GM21447 (cell line): Measurements from ENCODE around the gene EEF1A1.
A peak's percentile ranks its signal among the peaks of the same experiment; 100 is the strongest.
"Not testable (repeated sequence)": the region's sequence is repeated elsewhere in the genome, so short reads cannot be mapped to it uniquely, and the experiment has no call there.

Experiments
- ATAC-seq: cut with Tn5 transposase; IDR thresholded peaks from one replicate; pipeline ENCODE4 v1.9.1; 2021; ENCODE audit not compliant: unreplicated experiment

EEF1A1 gene

GRCh38 chr6:73538116-73538779, 17.4 kb upstream of the EEF1A1 start:
- no peak for ATAC-seq

GRCh38 chr6:73537677-73538076, 16.8 kb upstream of the EEF1A1 start:
- ATAC-seq = no peak

GRCh38 chr6:73534628-73535027, 13.8 kb upstream of the EEF1A1 start:
- ATAC-seq = no peak

- no peak for ATAC-seq
Observed at GRCh38 chr6:73532293-73532692, 11.5 kb upstream of the EEF1A1 start.

GRCh38 chr6:73528897-73529296, 8.1 kb upstream of the EEF1A1 start:
- no peak for ATAC-seq

DNA sequence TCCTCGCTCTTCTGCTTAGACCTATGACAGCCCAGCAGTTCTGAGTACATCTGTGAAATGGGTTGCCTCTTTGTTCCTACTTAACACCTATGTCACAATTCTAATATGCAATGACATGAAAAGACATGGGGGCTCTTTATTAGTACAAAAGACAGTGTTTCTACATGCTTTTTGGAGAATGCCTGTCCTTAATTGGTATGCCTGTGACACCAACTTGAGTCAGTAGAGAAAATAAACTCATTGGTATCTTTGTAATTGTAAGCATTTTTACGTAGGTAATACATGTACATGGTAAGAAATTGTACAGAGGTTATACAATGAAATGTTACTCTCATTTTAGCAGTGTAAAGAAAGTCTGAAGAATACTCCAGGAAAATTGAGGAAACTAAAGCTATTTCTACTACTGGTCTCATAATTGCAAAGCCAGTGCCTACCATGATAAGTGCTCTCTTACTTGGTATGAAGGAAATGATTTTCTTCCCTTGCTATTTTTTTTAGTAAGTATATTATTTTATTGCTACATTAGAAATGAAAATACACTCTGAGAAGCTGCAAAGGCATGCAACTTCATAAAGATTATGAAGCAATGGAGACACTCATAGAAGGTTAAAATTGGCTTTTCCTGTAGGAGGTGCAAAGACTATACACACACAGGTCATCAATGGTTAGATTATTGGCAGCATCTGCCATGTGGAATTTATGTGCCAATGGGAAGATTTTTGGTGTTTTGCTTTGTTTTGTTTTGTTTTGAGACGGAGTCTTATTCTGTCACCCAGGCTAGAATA, 4.9 kb upstream of the EEF1A1 start:
- ATAC-seq = no peak

GRCh38 chr6:73523434-73524123, 2.7 kb upstream of the EEF1A1 start:
- peak; percentile 44 for ATAC-seq

DNA sequence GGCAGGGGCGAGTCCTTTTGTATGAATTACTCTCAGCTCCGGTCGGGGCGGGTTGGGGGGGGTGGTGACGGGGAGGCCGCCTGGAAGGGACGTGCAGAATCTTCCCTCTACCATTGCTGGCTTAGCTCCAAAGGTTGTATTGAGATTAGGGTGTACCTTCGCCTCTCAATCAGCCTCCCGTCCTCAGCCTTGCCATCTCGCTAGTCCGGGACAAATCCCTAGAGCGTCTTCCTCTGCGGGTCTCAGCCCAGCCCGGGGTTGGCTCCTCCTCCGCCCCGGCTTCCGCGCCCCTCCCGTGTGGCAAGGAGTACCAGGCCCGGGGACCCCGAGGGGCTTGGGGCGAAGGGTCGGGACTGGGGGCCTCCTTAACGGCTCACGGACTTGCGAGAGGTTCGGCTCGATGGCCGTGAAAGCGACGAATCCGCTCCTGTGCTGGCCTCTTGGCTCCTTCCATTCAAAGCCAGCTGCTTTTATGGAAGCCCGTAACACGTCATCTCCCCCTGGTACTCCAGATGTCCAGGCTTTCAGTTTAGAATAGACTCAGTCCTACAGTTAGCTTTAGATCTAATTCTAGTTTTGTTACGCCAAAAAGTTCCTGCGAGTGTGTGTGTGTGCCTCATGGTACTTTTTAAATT, 636 bp upstream of the EEF1A1 start:
- ATAC-seq = peak; percentile 33

DNA sequence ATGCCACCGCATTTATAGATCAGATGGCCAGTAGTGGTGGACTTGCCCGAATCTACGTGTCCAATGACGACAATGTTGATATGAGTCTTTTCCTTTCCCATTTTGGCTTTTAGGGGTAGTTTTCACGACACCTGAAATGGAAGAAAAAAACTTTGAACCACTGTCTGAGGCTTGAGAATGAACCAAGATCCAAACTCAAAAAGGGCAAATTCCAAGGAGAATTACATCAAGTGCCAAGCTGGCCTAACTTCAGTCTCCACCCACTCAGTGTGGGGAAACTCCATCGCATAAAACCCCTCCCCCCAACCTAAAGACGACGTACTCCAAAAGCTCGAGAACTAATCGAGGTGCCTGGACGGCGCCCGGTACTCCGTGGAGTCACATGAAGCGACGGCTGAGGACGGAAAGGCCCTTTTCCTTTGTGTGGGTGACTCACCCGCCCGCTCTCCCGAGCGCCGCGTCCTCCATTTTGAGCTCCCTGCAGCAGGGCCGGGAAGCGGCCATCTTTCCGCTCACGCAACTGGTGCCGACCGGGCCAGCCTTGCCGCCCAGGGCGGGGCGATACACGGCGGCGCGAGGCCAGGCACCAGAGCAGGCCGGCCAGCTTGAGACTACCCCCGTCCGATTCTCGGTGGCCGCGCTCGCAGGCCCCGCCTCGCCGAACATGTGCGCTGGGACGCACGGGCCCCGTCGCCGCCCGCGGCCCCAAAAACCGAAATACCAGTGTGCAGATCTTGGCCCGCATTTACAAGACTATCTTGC, 725 bp downstream of the EEF1A1 start:
- ATAC-seq = no peak

DNA sequence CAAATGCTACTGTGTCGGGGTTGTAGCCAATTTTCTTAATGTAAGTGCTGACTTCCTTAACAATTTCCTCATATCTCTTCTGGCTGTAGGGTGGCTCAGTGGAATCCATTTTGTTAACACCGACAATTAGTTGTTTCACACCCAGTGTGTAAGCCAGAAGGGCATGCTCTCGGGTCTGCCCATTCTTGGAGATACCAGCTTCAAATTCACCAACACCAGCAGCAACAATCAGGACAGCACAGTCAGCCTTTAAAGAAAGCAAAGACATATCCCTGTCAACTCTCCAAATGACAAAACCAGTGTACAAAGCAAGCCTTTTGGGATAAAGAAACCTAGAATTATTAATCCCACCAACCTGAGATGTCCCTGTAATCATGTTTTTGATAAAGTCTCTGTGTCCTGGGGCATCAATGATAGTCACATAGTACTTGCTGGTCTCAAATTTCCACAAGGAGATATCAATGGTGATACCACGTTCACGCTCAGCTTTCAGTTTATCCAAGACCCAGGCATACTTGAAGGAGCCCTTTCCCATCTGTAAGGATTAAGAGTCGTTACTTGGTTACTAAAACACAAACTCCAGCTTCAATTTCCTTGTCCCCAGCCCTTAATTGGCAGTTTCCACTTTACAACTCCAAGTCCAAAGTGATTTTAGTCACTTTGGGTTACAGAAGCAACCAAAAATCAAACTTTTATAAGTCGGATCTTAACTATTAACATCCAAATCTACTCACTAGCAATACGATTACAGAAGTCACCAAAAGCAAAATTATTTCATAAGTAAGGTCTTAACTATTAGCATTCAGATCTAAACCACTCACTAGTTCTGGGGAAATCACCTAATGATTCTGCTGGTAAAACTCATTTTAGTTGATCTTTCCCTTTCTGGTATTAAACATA, 1.6 kb downstream of the EEF1A1 start:
- not testable (repeated sequence) for ATAC-seq

DNA sequence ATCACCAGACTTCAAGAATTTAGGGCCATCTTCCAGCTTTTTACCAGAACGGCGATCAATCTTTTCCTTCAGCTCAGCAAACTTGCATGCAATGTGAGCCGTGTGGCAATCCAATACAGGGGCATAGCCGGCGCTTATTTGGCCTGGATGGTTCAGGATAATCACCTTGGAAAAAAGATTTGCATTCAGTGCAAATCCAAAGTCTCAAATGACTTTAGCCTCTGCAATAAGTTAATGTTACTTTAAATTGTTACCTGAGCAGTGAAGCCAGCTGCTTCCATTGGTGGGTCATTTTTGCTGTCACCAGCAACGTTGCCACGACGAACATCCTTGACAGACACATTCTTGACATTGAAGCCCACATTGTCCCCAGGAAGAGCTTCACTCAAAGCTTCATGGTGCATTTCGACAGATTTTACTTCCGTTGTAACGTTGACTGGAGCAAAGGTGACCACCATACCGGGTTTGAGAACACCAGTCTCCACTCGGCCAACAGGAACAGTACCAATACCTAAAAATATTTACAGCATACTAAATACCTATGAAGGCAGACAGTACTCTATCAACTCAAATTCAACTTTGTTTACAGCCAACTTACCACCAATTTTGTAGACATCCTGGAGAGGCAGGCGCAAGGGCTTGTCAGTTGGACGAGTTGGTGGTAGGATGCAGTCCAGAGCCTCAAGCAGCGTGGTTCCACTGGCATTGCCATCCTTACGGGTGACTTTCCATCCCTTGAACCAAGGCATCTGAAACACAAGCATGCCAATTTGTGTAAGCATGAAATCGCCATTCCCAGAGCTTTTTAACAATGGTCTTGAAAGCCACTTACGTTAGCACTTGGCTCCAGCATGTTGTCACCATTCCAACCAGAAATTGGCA, 2.5 kb downstream of the EEF1A1 start:
- ATAC-seq = not testable (repeated sequence)

DNA sequence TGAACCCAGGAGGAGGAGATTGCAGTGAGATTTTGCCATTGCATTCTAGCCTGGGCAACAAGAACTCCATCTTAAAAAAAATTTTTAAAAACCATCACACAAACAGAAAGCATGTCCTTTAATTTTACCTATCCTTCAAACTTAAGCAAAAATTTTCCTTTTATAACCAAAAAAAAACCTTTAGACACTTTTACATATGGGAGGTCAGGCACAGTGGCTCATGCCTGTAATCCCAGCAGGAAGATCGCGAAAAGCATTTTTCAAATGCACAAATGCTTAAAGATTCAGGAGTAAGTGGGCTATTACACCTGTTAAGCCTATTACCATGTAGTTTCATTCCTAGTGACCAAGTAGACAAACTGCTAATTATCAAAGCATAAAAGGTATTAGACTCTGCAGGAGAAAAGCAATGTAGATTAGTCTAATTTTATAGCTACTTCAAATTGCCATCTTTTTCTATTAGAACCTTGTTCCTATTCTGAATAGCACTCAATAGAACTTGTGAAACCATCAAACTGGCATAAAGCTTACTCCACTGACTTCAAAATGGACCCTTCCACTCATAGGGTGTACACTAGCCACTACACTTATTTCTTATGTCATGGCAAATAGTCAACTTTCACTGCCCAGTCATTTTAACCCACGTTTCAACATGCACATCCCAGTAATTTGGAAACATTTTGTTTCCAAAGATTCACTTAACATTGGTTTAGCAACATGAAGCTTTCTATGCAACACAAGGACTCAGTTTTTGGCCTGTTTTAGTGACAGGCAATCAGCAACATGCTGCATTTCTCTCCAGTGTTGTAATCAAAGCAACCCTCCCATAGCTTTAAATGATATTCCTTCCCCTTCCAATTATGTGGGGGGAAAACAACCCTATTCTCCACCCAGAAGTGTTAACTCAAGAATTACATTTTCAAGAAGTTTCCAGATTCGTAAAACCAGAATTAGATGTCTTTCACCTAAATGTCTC, 4.0 kb downstream of the EEF1A1 start:
- no peak for ATAC-seq

GRCh38 chr6:73515204-73515655, 5.6 kb downstream of the EEF1A1 start:
- ATAC-seq = peak; percentile 46

GRCh38 chr6:73514746-73515110, 6.1 kb downstream of the EEF1A1 start:
- no peak for ATAC-seq

GRCh38 chr6:73513496-73513854, 7.4 kb downstream of the EEF1A1 start:
- no peak for ATAC-seq

GRCh38 chr6:73511796-73512195, 9.0 kb downstream of the EEF1A1 start:
- ATAC-seq = no peak

- no peak for ATAC-seq
Observed at GRCh38 chr6:73509851-73510250, 11.0 kb downstream of the EEF1A1 start.

- no peak for ATAC-seq
Observed at GRCh38 chr6:73508776-73509175, 12.1 kb downstream of the EEF1A1 start.
